HG03378 (cell line): ENCODE results near the gene CCDC12.

Experiments
- ATAC-seq: cut with Tn5 transposase; IDR thresholded peaks from one replicate; pipeline ENCODE4 v1.9.1; 2021; ENCODE audit warnings: mild to moderate bottlenecking, moderate library complexity; ENCODE audit not compliant: unreplicated experiment

Gene CCDC12

DNA sequence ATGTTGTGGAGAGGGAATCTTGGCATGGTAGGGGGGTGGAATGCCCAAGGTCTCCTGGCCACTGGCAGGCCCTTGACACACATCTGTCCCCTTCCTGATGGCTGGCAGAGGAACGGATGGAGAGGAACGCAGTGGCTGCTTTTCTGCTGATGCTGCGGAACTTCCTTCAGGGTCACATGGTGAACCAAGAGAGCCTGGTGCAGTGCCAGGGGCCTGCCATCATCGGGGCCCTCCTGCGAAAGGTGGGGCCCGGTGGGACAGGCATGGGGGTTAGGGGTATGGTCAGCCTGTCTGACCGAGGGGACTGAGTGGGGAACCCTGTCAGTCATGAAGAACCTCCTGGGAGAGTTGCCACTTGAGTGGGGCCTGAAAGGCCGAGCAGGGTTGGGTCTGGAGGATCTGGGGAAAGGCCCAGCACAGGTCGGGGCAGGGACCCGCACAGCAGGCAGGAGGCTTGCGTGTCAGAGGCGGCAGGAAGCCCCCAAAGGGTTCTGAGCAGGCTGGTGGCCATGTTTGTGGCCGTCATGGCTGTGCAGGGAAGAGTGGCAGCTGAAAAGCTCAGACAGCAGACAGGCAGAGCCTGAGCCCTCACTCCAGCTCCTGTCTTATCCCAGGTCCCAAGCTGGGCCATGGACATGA is 21.0 kb upstream of the CCDC12 start:
- ATAC-seq = no peak

DNA sequence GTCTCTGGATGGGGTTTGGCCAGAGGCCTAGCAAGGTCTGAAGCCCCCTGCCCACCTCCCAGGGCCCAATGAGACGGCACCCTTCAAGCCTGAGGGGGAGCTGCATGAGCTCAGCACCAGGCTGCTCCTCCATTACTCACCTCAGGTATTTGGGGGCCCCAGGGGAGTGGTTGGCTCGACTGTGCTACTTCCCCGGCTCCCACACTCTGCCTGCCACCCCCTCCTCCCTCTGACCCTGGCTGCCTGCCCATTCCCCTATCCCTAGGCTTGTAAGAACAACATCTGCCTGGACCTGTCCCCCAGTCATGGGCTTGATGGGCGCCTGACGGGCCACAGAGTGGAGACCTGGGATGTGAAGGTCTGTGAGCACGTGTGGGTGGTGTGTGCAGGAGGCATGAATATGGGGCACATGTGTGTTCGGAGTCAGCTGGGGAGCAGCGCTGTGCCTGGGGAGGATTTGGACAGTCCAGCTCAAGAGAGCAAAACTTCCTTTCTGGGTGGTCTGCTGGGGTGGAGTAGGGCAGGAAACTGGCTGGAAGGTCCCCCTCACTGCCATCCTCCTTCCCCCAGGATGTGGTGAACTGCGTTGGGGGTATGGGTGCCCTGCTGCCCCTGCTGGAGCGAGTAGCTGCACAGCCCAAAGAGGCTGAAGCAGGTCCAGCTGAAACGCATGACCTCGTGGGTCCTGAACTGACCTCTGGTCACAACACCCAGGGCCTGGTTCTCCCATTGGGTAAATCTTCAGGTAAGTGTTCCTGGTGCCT is 20.3 kb upstream of the CCDC12 start:
- no peak for ATAC-seq

DNA sequence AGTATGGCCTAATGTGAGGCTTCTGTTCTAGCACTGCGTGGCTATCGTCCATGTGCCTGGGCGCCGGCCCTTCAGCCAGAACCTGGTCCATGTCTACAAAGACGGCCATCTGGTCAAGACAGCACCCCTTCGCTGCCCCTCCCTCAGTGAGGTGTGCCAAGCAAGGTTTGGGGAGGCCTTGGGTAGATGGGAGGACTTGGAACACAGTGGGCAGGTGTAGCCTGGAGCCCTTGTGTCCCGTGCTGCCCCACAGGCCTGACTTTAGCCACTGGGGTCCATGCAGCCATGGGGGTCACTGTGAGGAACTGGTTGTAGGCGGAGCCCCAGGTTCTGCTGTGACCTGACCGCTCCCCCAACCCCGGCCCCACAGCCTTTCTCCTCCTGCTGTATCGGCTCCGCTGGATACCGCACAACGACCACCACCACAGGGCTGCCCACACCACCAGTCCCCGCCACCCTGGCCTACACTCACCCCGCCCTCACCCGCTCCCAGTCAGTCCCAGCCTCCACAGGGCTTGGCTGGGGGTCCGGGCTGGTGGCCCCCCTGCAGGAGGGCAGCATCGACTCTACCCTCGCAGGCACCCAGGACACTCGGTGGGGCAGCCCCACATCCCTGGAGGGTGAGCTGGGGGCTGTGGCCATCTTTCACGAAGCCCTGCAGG is 19.5 kb upstream of the CCDC12 start:
- no peak for ATAC-seq

DNA sequence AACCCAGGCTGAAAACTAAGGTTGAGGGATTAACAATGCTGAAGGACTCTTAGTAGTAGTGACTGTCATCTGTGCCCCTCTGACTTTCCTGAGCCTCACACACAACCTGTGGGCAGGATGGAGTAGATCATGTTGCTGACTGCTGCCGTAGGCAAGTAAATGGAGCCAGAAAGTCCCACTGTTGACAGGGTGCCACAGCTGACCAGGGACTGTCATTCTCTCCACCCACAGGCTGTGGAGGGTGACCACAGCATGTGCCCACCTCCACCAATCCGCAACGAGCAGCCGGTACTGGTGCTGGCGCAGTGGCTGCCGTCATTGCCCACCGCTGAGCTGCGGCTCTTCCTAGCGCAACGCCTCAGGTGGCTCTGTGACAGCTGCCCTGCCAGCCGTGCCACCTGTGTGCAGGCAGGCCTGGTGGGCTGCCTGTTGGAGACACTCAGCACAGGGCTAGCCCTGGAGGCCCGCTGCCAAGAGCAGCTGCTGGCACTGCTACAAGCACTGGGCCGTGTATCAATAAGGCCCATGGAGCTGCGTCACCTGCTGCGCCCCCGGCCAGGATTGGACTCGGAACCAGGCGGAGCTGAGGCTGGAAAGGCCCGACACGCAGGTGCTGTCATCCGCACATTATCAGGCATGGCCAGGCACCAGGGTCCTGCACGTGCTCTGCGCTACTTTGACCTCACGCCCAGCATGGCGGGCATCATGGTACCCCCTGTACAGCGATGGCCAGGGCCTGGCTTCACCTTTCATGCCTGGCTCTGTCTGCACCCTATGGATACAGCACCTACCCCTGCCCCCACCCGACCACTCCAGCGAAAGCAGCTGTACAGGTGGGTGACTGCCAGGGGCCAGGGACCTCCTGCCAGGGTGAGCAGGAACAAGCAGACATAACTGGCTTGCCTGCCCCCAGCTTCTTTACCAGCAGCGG is 18.5 kb upstream of the CCDC12 start:
- ATAC-seq = no peak

DNA sequence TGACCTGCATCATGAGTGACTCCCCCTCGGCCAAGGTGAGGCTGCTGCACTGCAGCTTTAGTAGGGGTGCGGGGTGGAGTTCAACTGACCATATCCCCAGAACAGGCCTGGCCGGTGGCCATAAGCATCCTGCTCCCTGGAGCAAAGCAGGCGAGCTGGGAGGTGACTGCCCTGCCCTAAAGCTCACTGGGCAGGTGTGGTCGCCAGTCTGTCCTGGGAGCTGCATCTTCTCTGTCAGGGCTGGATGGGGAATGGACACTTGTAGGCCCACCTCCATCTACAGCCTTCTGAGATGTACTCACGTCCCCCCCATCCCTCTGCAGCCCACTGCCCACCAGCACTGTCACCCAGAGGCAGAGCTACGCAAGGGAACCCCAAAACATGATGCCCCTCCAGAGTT is 17.4 kb upstream of the CCDC12 start:
- ATAC-seq = no peak

DNA sequence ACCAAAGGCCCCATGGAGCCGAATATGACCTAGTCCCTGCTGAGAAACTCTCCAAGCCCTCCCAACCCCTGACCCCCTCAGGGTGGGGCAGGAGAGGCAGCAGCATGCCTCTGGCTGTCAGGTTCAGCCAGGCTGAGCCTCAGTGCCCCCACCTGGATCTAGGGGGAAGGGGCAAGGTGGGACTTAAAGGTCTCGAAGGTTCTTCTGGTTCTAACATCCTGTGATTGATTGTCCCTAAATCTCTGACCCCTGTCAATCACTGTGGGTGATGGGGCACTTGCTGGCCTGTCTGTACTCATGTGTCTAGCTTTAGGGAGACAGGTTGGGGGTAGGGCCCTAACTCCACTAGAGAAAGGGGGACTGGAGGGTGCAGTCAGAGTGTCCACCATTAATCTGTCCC is 16.7 kb upstream of the CCDC12 start:
- ATAC-seq = no peak

DNA sequence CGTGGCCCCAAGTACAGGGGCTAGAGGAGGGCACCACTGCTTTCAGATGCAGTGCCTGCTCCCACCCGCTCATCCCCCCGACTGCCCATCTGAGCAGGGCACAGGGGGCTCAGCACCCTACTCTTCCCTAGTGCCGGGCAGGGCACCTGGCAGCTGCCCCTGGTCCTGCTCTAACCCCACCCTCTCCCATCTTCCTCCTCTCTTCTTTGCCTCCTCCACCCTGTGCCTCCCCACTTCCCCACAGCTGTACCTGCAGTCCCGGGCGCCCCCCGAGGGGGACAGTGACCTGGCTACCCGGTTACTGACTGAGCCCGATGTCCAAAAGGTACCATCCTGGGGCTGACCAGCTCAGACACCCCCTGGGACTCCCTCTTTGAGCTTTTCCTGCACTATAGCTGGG is 15.7 kb upstream of the CCDC12 start:
- no peak for ATAC-seq

DNA sequence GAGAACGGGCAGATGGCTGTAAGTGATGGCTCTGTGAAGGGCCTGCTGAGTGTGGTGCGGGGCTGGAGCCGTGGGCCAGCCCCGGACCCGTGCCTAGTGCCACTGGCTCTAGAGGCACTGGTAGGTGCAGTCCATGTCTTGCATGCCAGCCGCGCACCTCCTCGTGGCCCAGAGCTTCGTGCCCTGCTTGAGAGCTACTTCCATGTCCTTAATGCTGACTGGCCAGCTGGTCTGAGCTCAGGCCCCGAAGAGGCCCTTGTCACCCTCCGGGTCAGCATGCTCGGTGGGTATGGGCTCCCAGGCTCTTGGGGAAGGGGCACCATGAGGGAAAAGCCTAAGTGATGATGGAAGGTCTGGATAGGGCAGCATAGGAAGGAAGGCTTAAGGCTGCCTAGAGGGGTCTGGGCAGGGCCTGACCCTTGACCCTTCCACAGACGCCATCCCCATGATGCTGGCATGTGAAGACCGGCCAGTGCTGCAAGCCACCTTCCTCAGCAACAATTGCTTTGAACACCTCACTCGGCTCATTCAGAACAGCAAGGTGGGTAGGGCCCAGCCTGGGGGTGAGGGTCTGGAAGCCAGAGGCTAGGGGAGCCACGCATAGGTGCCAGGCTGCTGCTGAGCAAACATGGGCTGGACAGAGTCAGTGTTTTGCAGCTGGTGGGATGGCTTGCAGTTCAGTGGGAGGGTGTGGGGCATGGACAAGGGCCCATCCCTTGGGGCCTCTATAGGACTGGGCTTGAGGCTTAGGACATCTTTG is 15.0 kb upstream of the CCDC12 start:
- ATAC-seq = no peak

DNA sequence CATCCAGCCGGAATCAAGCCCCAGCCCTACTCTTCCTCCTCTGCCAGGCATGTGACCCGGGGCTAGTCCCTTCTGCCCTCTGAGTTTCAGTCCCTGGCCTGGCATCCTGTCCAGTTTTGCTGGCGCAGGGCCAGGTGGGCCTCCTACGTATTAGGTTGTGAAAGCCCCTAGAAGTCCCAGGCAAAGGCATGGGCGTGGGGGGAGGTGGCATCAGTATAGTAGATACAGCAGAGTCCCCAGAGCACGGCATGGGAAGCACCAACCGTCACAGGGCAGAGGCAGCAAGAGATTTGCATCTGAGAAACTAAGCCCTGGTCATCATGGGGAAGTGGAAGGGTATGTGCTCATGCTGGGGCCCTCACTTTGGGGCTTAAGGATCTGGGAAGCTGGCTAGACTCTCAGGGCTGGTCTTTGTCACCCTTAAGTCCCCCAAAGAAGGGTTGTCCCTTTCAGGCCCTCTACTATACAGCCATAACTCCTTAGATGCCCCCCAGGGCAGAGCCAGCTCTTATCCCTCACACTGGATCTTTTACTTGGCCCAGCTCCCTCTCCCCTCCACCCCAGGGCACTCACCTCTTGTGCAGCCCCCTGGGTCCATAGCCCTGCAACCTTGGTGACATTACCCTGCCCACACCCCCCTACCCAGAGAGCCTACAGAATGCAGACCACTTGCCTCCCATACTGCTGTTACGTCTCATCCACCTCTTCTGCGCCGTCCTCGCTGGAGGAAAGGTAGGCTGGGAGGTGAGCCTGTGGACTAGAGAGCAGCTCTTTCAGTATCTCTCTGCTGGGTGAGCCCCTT is 14.2 kb upstream of the CCDC12 start:
- ATAC-seq = peak; percentile 45

DNA sequence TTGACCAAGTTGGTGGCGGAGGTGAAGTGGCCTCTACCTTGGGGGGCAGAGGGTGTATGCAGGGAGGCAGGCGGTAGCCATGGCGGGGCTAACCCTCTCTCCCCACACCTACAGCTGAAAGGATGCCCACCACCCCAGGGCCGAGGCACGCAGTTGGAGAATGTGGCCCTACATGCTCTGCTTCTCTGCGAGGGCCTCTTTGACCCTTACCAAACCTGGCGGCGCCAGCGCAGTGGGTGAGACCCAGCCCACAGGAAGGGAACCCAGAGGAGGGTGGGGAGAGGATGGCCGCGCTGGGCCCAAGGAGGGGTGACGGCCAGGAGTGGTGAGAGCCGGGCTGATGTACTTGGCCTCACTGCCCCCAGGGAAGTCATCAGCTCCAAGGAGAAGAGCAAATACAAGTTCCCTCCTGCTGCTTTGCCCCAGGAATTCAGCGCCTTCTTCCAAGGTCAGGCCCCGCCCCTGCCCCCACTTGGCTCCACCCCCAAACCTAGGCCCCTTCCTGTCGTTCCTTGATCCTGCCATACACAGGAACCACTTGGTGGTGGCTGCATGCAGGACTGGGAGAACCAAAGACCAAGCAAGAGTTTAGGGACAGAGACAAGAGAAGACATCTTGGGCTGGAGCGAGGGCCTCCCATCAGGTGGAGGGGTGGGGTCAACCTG is 12.7 kb upstream of the CCDC12 start:
- no peak for ATAC-seq

DNA sequence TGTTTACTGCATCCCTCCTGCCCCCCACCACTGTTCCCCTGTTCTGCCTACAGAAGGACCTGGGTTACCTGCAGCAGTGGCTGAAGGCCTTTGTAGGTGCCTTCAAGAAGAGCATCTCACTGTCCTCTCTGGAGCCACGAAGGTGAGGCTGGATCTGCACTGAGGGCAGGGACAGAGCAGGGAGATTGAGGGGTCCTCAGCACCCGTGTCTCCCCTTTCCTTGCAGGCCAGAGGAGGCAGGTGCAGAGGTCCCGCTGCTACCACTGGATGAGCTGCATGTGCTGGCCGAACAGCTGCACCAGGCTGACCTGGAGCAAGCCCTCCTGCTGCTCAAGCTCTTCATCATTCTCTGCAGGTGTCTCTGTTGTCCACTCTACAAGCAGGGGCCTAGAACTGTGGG is 12.1 kb upstream of the CCDC12 start:
- ATAC-seq = no peak

DNA sequence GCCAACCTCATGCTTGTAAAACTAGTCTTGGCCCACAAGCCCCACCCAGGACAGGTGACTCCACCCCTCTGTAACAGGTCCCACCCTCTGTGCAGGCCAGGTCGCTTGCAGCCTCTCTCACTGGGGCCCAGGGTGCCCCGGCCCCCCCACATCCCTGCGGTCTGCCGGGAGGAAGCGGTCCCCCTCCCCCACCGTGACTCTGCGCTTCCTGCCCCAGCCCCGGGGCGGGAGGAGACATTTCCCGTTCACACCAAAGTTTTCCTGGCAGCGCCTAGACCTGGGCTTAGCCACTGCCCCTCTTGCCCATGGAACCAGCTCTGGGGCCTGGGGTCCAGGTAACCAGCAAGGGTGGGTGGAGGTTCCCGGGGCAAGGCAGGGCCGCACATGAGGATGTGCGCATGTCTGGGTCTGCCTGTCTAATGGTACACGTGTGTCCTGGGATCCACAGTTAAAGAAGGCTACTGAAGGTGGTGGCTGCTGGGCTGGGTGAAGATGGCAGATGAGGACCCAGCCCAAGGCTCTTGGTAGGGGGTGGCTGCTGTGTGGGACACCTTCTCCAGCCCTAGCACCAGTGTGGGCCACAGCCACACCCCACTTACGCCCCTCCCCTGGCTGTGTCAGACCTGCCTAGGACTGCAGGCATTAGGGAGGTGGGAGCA is 11.3 kb upstream of the CCDC12 start:
- peak; percentile 47 for ATAC-seq

DNA sequence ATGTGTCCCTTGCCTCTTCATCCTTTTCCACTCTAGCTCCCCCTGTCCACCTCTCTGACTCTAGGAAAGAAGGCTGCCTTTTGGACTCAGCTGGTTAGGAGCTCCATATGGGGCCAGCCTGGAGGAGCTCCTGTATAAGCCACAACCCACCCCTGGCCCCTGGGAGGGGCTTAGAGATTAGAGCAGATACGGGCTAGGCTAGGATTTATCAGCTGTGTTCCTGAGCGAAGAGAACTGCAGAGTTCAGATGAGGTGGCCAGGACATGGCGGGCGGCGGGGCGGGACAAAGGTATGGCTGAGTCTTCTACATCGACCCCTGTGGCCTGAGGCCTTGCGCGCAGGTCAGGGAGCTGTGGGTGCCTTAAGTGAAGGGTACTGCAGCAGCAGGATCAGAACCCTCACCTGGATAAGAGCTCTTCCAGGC is 10.8 kb upstream of the CCDC12 start:
- no peak for ATAC-seq

DNA sequence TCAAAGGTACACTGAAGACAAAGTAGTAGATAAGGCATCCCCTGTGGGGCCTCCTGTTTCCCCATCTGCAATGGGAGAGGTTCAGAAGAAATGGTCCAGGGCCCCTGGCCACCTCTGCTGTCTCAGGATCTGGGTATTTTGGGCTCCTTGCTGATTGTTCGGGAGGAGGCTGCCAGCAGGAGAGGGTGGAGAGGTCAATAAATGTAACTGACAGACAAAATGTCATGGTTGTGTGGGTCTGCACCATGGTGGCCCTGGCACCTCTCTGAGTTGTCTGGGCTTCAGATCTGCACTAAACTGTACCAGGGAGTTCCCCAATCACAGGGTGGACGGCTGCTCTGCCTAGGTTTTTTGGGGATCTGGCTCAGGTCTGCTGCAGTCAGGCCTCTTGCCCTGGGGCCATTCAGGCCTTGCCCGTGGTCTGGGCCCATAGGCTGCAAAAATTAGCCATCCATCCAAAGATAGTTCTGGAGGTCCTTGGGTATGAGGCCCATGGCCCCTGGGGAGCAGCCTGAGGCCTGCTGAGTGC is 10.3 kb upstream of the CCDC12 start:
- no peak for ATAC-seq

DNA sequence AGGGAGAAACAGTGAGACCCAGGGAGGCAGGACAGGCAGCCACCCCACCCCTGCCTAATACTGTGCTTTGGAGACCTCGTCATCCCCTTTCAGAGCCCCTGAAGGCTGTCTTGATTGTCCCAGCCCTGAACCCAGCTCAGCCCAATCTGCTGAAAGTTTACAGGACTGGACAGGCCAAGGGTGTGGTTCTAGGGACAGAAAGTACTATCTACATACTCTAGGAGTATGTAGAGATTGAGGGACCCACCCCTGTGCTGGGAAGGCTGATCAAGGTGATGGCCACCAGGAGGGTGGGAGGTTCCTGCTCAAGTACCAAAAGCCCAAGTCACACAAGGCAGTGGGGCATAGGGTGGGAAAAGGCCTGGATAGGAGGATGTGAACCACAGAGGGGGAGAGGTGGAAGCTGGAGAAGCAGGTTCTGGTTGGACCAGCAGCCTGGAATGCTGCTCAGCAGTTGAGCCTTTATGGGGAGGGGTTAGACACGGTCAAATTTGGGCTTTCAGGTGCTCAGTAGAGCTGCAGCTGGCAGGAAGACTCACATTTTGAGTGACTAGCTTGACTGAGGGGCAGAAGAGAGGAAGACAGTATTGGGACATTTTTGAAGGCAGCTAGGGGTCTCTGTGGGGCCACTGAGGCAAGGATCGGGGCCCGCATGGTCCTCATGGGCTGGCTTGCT is 9.6 kb upstream of the CCDC12 start:
- ATAC-seq = no peak

DNA sequence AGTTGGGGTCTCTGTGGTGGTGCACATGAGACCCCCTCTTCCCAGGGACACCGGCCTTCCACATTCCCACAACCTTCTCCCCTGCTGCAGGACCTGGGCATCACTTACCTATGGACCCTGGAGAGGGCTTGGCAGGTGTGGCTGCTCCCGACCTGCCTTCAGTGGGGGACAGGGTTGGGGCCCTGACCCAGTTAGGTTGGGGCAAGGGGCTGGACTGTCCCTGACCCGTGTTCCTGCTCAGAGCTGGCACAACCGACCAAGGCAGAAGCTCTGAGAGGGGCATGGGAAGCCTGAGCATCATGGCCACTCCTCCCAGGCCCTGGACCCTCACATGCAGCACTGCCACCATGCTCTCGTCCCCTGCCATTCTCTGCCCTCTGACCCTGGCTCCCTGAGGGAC is 9.0 kb upstream of the CCDC12 start:
- ATAC-seq = no peak

DNA sequence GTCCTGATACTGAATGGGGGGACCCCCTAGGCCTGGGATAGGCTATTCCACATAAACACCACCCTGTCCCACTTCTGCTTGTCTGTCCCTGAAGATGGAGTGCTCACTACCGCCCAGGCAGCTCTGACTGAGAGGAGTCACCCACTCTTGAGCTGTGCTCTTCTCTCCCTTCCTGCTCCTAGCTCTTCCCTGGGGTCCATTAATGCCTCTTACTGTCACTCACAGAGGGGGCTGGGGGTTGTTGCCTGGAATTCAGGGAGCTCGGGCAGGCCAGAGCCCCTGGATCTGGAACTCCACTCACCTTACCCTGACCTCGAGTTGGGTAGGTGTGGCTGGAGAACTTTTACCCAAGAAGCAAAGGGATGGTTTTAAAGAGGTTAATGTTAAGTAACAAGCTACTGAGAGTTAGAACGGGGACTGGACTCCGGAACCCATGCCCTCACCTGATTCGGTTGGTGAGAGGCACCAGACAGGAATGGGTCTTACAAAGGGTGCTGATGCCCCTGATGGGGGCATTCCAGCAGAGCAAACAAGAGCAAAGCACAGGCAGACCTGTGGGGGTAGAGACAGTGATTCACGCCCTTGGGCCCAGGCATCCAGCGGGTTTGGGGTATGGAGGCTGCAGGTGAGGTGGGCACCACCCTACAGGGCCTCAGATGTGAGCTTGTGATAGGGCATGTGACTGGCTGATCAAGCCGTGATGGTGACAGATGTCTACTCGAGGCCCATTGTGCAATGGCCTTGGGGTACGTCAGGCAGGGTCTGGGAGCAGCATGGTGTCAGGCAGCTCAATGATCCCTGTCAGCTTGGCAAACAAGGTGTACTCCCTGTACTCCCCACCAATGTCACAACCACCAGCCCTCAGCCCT is 8.3 kb upstream of the CCDC12 start:
- no peak for ATAC-seq
